SK-N-SH (cell line): Measurements from ENCODE around the gene MED26.
"Not testable (repeated sequence)": the region's sequence is repeated elsewhere in the genome, so short reads cannot be mapped to it uniquely, and the experiment has no call there.

ENCODE experiments used
- CTCF ChIP-seq: fragments of 200-600 bp; sonication (generic); IDR thresholded peaks from 2 replicates; pipeline ENCODE4 v1.6.1; 2017; ENCODE audit warnings: antibody characterized with exemption, mild to moderate bottlenecking, moderate library complexity
- MAX ChIP-seq: IDR thresholded peaks from 2 replicates; pipeline ENCODE4 v1.4.0; 2012; ENCODE audit warnings: low read depth
- TAF1 ChIP-seq: IDR thresholded peaks from 2 replicates; pipeline ENCODE4 v1.6.1; 2012; ENCODE audit warnings: low read depth, mild to moderate bottlenecking, low read length, moderate library complexity, borderline replicate concordance
- TEAD4 ChIP-seq: IDR thresholded peaks from 2 replicates; pipeline ENCODE4 v1.4.0; 2012; ENCODE audit warnings: mild to moderate bottlenecking, borderline replicate concordance; ENCODE audit not compliant: insufficient read depth
- YY1 ChIP-seq: IDR thresholded peaks from 2 replicates; pipeline ENCODE4 v1.4.0; 2012; ENCODE audit warnings: low read depth, mild to moderate bottlenecking

DNA sequence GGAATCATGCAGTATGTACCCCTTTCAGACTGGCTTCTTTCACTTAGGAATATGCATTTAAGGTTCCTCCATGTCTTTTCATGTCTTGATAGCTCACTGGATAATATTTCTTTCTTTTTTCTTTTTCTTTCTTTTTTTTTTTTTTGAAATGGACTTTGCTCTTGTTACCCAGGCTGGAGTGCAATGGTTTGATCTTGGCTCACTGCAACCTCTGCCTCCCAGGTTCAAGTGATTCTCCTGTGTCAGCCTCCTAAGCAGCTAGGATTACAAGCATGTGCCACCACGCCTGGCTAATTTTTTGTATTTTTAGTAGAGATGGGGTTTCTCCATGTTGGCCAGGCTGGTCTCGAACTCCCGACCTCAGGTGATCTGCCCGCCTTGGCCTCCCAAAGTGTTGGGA, 40.7 kb upstream of the MED26 start:
- not testable (repeated sequence) for TF ChIP-seq CTCF, TEAD4, MAX, YY1, TAF1
